NK-92 (cell line): ENCODE measurements around the gene LENG9.
"Not testable (repeated sequence)": the region's sequence is repeated elsewhere in the genome, so short reads cannot be mapped to it uniquely, and the experiment has no call there.

Experiments used
- DNase-seq: peaks from one replicate; lab custom pipeline; 2025; ENCODE audit not compliant: unreplicated experiment; lab: John Stamatoyannopoulos, UW

Gene LENG9

DNA sequence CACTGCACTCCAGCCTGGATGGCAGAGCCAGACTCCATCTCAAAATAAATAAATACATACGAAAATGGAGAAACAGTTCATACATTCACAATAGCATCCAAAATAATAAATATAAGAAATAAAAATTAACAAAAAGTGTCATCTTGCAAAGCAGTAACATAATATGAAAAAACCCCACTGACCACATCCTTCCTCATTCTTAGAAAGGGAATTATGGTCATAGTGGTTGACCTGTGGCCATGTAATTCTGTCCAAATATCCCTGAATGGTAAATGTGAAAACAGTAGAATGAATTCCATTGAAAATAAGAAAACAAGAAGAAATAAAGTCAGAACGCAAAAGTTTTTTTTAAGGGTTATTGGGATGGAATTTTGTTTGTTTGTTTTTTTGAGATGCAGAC, 16.5 kb upstream of the LENG9 start:
- DNase-seq = no peak

DNA sequence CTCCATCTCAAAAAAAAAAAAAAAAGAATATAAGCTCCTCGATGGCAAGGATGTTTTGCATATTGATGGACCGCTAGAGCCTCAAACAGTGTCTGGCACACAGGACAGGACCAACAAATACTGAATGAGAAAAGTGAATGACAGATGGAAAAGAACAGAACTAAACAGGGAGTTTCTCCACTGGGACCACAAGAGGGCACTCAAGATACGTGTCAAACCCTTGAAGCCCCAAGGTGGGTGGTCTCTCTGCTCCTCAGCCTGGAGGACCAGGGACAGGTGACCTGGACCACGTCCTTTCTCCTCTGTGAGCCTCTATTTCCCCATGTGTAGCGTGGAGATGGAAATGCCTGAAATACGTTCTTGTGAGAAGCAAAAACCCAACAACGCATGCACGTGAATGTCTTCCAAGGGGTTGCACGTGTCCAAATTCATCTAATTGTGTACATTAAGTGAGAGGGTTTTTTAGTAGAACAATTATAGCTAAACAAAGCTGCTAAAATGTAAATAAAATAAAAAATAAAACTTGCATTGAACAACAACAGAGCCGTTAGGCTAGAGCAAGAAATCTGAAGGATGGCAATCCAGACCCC, 15.2 kb upstream of the LENG9 start:
- DNase-seq = no peak

GRCh38 chr19:54477650-54478049, 14.1 kb upstream of the LENG9 start:
- no peak for DNase-seq

GRCh38 chr19:54475706-54476105, 12.1 kb upstream of the LENG9 start:
- DNase-seq = no peak

GRCh38 chr19:54473892-54474372, 10.4 kb upstream of the LENG9 start:
- DNase-seq = no peak

DNA sequence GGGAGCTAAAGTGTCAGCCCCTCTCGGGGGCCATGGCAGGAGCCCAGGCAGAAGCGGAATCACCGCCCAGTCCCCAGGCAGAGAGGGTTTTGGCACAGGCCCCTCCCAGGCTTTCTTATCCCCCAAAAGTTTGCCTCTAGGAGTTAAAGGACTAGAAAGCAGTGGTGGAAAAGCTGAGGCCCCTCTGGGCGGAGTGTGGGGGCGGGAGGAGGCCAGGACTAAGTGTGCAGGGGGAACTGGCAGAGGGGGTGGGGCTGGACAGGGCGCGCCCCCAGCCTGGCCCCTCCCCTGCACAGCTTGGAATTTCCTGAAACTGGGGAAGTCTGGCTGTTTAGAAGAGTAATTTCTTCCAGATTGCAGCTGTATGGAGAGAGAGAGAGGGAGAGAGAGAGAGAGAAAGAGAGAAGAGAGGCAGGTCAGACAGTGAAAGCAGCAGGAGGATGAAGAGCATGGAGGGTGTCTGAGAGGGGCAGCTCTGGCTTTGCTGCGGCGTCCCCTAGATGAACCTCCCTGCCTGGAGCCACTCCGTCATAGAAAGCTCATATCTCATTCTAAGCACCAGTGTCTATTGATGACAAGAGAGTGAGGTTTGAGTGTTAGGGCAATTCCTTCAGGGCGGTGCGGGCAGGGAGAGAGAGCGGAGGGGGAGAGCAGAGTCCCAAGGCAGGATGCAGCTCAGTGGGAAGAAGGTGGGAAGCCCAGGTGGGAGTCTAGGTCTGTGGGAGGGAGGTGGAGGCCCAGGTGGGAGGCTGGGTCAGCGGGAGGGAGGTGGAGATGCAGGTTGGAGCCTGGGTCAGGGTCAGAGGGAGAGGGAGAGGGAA, 9.7 kb upstream of the LENG9 start, which contains the start of gene CDC42EP5:
Gene CDC42EP5 (minus strand): TSS at position 226 of the 821 bp plus-strand sequence. CDS start 7,749 bp downstream, outside the sequence.
- DNase-seq = no peak

- DNase-seq = no peak
Measured at GRCh38 chr19:54470991-54471782, 7.6 kb upstream of the LENG9 start.

GRCh38 chr19:54470276-54470887, 6.8 kb upstream of the LENG9 start:
- DNase-seq = no peak

DNA sequence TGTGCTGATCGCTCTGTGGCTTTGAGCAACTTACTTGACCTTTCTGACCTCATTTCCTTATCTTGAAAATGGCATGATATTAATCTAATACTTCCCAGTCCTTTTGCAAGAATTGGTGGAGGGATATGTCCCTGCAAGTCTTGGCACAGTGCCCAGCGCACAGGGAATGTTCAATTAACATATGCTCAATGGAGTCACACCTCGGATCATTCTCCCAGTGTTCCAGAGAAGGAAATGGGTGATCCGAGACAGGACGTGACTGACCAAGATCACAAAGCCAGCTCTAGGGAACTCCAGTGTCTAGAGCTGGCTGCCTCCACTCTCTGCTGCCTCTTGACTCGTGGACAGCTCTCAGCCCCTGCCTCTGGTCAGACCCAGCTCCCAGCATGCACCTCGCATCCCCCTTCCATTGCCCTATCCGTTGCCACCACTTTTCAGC, 5.9 kb upstream of the LENG9 start:
- DNase-seq = no peak

DNA sequence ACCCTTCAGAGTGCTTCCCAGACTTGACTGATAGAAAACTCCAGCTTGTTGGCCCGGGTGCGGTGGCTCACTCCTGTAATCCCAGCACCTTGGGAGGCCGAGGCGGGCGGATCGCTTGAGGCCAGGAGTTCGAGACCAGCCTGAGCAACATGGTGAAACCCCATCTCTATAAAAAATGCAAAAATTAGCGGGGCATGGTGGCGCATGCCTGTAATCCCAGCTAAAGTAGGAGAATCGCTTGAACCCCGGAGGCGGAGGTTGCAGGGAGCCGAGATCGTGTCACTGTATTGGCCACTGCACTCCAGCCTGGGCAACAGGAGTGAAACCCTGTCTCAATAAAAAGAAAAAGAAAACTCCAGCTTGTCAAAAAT, 2.5 kb upstream of the LENG9 start:
- DNase-seq = not testable (repeated sequence)

DNA sequence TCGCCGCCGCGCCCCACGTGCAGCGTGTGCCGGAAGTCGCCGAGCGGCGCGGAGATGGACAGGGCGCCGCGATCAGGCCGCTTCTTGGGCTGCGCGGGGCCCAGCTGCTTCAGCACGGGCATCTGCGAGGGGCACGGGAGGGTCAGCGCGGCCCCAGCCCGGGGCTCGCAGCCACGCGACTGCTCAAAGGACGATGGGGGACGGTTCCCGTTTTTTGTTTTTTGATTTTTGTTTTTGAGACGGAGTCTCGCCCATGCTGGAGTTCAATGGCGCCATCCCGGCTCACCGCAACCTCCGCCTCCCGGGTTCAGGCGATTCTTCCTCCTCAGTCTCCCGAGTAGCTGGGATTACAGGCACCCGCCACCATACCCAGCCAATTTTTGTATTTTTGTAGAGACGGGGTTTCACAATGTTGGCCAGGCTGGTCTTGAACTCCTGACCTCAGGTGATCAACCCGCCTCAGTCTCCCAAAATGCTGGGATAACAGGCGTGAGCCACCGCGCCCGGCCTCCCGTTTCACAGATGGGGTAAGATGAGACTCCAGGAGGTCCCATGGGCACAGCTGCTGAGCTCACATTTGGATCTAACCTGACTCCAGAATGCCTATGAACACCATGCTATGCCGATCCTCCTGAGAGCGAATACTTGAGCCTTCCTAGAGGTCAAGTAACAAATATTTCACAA, 2.0 kb upstream of the LENG9 start:
- no peak for DNase-seq

DNA sequence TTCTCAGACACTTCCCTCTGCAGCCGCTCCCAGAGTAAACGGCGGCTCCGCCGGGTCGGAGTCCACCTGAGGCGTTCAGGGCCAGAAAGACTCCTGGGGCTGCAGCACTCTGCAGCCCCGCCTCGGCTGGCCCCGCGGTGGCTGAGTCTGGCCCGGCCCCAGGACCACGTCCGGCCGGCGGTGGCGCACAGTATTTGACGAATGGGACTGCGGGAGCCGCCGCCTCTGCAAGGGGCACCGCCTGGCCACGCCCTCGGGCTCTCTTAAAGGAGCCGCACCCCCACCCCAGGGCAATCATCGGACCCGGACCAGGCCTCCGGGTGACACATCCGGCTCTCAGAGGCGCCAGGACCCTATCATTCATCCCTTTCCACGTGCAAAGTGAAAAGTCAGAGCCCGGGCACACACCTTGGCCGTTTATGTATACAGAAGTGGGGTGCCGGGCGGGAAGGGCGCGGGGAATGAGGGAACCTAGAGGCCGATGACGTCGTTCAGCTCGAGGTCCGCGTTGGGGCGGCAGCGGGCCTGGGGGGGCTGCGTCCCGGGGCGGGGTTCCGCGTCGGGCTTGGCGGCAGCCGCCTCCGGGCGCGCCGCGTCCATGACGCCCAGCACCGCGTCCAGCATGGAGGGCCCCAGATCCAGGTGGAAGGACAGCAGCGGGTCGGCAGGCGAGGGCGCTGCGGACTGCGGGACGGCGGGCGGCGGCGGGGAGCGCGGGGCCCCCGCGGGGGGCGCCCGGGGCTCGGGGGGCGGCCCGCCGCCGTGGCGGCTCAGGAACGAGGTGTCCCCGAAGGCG, 1.2 kb upstream of the LENG9 start:
- no peak for DNase-seq

DNA sequence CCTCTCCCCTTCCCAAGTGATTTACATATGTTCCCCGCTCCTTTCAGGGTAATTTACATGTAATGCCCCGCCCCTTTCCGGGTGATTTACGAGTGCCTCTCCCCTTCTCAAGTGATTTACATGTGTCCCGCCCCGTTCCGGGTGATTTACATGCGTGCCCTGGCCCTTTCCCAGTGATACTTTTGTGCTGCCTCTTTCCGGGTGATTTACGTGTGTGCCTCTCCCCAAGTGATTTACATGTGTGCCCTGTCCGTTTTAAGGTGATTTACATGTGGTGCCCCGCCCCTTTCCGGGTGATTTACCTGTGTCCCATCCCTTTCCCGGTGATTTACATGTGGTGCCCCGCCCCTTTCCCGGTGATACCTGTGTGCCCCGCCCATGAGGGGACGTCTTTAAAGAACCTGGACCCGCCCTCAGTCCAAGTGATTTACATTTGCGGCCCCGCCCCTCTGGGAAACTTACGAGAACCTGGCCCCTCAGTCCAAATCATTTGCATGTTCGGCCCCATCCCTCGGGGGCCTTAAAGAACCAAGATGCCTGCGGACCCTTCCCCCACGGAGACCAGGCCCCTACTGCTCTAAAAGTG, 559 bp upstream of the LENG9 start:
- DNase-seq = no peak

- DNase-seq = no peak
Measured at GRCh38 chr19:54462655-54463530, 685 bp downstream of the LENG9 start.

- DNase-seq = no peak
Measured at GRCh38 chr19:54462047-54462654, 1.4 kb downstream of the LENG9 start.

DNA sequence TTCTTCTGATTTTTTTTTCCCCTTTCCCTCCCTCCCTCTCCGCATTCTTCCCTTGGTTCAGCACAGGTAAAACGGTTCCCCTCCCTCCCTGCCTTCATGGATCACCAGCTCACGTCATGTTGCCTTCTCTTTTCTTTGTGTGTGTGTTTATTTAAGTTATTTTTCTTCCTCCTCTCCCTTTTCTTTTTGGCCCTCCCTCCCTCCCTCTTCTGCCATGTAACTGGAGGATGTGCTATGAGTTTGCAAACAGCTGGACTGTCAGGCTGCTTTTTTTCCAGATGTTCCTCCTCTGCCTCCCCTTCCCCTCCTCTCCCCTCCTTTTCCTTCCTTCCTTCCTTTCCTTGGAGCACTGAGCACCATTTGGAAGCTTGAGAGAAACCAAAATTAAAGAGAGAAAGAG, 2.0 kb downstream of the LENG9 start:
- DNase-seq = no peak

GRCh38 chr19:54461210-54461609, 2.4 kb downstream of the LENG9 start:
- no peak for DNase-seq
